Measurements from ENCODE around the gene DPP7. TPM values are rescaled to one million over a fixed set of nuclear protein-coding genes. Genes with fewer than 3 reads are reported as not detected.

The DPP7 gene
- total and polyA plus RNA-seq, 9 of the 15 experiments (the other 6 are each of a cell fraction or from before 2014, with no cell fraction given), result 0.99 to 365 (median 132) TPM

DNA sequence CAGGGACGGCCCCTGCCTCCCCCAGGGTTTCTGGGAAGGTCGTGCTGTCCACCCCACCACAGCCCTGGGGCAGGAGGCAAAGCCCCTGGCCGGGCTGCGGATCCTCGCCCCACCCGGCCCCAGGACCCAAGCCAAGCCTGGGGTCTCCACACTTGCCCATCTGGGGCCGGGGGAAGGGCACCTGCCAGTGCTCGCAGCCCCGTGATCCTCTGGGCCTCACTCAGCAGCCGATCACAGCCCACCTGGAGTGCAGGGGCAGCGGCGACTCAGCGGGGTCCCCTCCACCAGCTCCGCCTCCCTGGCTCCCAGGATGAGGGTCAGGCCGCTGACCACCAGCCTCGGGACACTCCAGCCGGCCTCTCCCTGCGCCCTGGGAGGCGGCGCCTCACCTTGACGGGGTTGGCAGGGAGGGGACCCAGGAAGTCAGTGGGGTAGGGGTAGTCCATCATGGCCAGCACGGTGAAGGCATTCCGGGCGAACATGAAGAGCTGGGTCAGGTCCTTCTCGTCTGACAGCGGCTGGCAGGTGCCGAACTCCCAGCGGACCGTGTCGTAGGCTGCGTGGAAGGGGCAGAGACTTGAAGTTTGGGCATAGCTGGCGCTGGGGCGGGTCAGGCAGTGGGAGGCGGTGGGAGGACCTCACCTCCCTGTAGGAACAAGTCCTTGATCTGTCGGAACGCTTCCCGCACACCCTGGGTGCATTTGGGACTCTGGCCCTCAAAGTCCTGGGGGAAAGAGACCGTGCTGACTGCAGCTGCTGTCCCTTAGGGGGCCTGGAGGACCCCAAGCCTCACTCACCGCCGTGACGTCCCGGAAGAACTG is 1.8 kb downstream of the DPP7 start:
- Histone ChIP-seq H3K4me2 (ENCODE audit: insufficient read depth, low read length) (no peak overlapping the region), H3K4me1 (replicated peaks in 1 of 2; ENCODE audit: control insufficient read depth in 2 of 2, insufficient read depth in 2 of 2, low read length in 2 of 2) (peaks cover 18 to 88% of the 10 kb centered on the region in 2 experiments), H4K20me1 (replicated peaks; ENCODE audit: control insufficient read depth, insufficient read depth, low read length) (no peaks in the 10 kb centered on the region), H3K9me1 (ENCODE audit: control insufficient read depth, insufficient read depth, low read length) (no peaks in the 10 kb centered on the region), H3K27me3 (ENCODE audit: control insufficient read depth in 2 of 2, insufficient read depth in 2 of 2, low read length in 2 of 2) (no peaks in the 10 kb centered on the region), H3K4me3 (peak overlapping the region; percentile 35; the same call in 1 of the 2 replicates), H3K9ac (ENCODE audit: insufficient read depth in 1 of 2, low read depth in 2 of 2, low read length in 2 of 2) (peak overlapping the region in 1 of 2 experiments; percentile 97; a peak in 2 of 4 replicates), H3K27ac (ENCODE audit: extremely low read depth, low read depth, low read length) (no peak overlapping the region), H3K36me3 (ENCODE audit: control insufficient read depth, insufficient read depth, low read length) (peaks cover 58% of the 10 kb centered on the region; the same call in 2 of the 3 replicates), H2AFZ (ENCODE audit: low read depth, low read length) (no peak overlapping the region), H3K79me2 (ENCODE audit: control insufficient read depth, insufficient read depth, low read length) (peaks cover 27% of the 10 kb centered on the region), H3K9me3 (replicated peaks; ENCODE audit: control insufficient read depth, insufficient read depth, low read depth, low read length) (no peaks in the 10 kb centered on the region)
- 90% methylated on average over 24 of the region's 42 CpGs for WGBS (ENCODE audit: insufficient coverage, low coverage, missing lambda C conversion rate)
- no peak for TF ChIP-seq ZKSCAN3 (CRISPR knock-in tag; IDR thresholded peaks at IDR 0.05)
- TF ChIP-seq EP400 (IDR thresholded peaks at IDR 0.05), result no peak
- no peak for TF ChIP-seq CHD2 (IDR thresholded peaks at IDR 0.05; ENCODE audit: low read depth, low read length)
- TF ChIP-seq, protein P1, sequence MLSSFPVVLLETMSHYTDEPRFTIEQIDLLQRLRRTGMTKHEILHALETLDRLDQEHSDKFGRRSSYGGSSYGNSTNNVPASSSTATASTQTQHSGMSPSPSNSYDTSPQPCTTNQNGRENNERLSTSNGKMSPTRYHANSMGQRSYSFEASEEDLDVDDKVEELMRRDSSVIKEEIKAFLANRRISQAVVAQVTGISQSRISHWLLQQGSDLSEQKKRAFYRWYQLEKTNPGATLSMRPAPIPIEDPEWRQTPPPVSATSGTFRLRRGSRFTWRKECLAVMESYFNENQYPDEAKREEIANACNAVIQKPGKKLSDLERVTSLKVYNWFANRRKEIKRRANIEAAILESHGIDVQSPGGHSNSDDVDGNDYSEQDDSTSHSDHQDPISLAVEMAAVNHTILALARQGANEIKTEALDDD (IDR thresholded peaks at IDR 0.05), result no peak
- TF ChIP-seq POLR2G (IDR thresholded peaks at IDR 0.05; ENCODE audit: low read depth, low read length), result peak; percentile 31
- no peak for TF ChIP-seq CTBP1 (IDR thresholded peaks at IDR 0.05; ENCODE audit: borderline replicate concordance)
- TF ChIP-seq RBM15 (IDR thresholded peaks at IDR 0.05; ENCODE audit: insufficient read depth, low read length), result no peak
- peak; percentile 55; the same call in 1 of the 2 replicates for TF ChIP-seq RBFOX2 (IDR thresholded peaks at IDR 0.05; ENCODE audit: low read depth, low read length)
- CTCF ChIA-PET (ENCODE audit: low intra/inter-chr PET ratio), result no interaction called here
- POLR2A ChIA-PET, result interaction anchor here (0.6 to 0.9 kb wide), 3 partner anchors 20 to 464 kb away, joined by 3 to 5 read pairs (median 4); no protein-coding TSS in a partner anchor
- BruUV-seq (replicated peaks), result no TSS peak
- in situ Hi-C loops (cut with MboI), result no loop called here
- FAIRE-seq (no peak), ATAC-seq (no peak), DNase-seq (ENCODE audit: extremely low read depth in 1 of 4, low spot score in 3 of 4) (peak in 1 of 4 experiments; percentile 11)
- intact Hi-C loops (cut with micrococcal nuclease), result no loop called here

Data from K562 (cell line).